Thyroid gland (tissue), 4 donors: Measurements from ENCODE around the gene EXOC1. TPM values are rescaled to one million over a fixed set of nuclear protein-coding genes. Genes with fewer than 3 reads are reported as not detected.

ENCODE experiments used
- DNase-seq, 2 donors: peaks; one replicate each; pipeline ENCODE4 v3.0.0-alpha.2; 2019
- H3K27ac ChIP-seq, 3 donors: fragments of 200-600 bp; sonication (generic); 1 replicate in 2 of 3; 2 replicates in 1 of 3; pipeline ENCODE4 v1.5.1; 2016 to 2019; ENCODE audit warnings: mild to moderate bottlenecking in 1 of 3, moderate library complexity in 1 of 3
- H3K27me3 ChIP-seq: fragments of 200-600 bp; sonication (generic); one replicate; pipeline ENCODE4 v1.5.1; 2019
- H3K36me3 ChIP-seq, 2 donors: fragments of 200-600 bp; sonication (generic); one replicate each; pipeline ENCODE4 v1.5.1; 2016 to 2019
- H3K4me1 ChIP-seq, 2 donors: fragments of 200-600 bp; sonication (generic); one replicate each; pipeline ENCODE4 v1.5.1; 2017 to 2019
- H3K4me3 ChIP-seq, 3 donors: fragments of 200-600 bp; sonication (generic); replicated peaks in 1 of 3; 1 replicate in 2 of 3; 2 replicates in 1 of 3; pipeline ENCODE4 v1.5.1; 2016; ENCODE audit warnings: mild to moderate bottlenecking in 1 of 3
- H3K9me3 ChIP-seq: fragments of 200-600 bp; sonication (generic); one replicate; pipeline ENCODE4 v1.5.1; 2017
- POLR2A ChIP-seq, 2 donors: fragments of 450-650 bp; IDR thresholded peaks; one replicate each; pipeline ENCODE4 v1.6.1; 2017; ENCODE audit warnings: antibody characterized with exemption in 2 of 2, mild to moderate bottlenecking in 2 of 2, moderate library complexity in 1 of 2
- WGBS, 2 donors: methylation state at CpG; one replicate each; pipeline ENCODE4 v1.1.5; 2017; 5-methylcytosine and 5-hydroxymethylcytosine counted together
- intact Hi-C: fragments of 100-400 bp; cut with DNase I; formaldehyde crosslinking; loops from one replicate; pipeline ENCODE4 v1.15.1; 2023
- total RNA-seq, 4 donors: library from RNA; depleted of rRNA; stranded (reverse); fragments of >200 nt; gene quantifications; one replicate each; pipeline ENCODE4 v1.2.3, GENCODE V29; 2016
- TF ChIP-seq, protein P1 (sequence below), 6 experiments: fragments of 200-600 bp in 3 of 6; fragments of 450-650 bp in 3 of 6; sonication (generic) in 3 of 6; IDR thresholded peaks; one replicate each; pipeline ENCODE4 v1.5.1; 2016 to 2019; ENCODE audit warnings: antibody characterized with exemption in 6 of 6, mild to moderate bottlenecking in 2 of 6, inconsistent platforms in 1 of 6, moderate library complexity in 1 of 6

Gene EXOC1
- total RNA-seq, 4 donors from 2014 or later = 32.9 to 38.3 (median 34.5) TPM

DNA sequence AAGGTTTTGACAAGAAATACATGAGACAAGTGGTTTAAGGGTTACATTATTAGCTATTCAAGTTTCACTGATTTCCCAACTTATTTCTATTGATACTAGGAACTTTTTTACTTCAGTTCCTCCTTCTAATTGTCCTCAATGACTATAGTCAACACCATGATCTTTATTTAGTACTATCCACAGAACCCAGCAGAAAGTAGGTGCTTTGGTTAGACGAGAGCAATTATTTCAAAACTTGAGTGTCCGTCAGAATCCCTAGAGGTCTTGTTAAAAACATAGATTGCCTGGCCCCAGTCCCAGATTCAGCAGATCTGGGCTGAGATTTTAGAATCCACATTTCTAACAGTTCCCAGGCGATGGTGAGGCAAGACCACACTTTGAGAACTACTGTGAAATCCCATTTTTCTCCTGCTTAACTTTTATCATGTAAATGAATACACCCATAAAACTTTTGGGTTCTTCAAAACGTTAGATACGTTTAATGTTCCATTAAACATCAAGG, 17.9 kb downstream of the EXOC1 start:
- no peaks in the 10 kb centered on the region for H3K9me3 ChIP-seq
- no peaks in the 10 kb centered on the region for H3K4me1 ChIP-seq
- H3K36me3 ChIP-seq = peaks cover 20 to 26% of the 10 kb centered on the region in 2 donors
- TF ChIP-seq POLR2A (IDR thresholded peaks at IDR 0.05) = no peak
- TF ChIP-seq, protein P1, sequence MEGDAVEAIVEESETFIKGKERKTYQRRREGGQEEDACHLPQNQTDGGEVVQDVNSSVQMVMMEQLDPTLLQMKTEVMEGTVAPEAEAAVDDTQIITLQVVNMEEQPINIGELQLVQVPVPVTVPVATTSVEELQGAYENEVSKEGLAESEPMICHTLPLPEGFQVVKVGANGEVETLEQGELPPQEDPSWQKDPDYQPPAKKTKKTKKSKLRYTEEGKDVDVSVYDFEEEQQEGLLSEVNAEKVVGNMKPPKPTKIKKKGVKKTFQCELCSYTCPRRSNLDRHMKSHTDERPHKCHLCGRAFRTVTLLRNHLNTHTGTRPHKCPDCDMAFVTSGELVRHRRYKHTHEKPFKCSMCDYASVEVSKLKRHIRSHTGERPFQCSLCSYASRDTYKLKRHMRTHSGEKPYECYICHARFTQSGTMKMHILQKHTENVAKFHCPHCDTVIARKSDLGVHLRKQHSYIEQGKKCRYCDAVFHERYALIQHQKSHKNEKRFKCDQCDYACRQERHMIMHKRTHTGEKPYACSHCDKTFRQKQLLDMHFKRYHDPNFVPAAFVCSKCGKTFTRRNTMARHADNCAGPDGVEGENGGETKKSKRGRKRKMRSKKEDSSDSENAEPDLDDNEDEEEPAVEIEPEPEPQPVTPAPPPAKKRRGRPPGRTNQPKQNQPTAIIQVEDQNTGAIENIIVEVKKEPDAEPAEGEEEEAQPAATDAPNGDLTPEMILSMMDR (IDR thresholded peaks at IDR 0.05) = no peak
- H3K4me3 ChIP-seq = no peak overlapping the region
- 76 to 82% methylated on average over 5 of the region's 5 CpGs for WGBS, 2 donors
- H3K27me3 ChIP-seq = no peaks in the 10 kb centered on the region
- DNase-seq = no peak
- intact Hi-C loops = no loop called here
- H3K27ac ChIP-seq = no peak overlapping the region

DNA sequence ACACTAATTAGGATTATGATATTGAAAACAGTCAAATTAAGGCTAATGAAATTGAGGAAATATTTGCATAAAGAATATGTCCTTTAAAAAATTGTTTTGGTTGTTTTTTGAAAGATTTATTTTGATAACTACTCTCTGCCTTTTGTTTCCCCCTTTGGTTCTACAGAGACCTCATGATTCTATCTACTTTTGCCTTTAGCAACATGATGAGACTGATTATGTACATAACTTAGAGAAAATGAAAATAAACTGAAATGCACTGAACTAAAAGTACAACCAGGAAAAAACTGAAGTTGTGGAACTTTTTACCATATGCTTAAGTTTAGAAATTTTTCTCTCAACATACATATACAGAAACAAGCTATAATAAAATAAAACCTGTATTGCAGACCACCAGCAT, 21.4 kb downstream of the EXOC1 start:
- Histone ChIP-seq H3K27ac (no peak overlapping the region), H3K27me3 (no peaks in the 10 kb centered on the region), H3K4me1 (no peaks in the 10 kb centered on the region), H3K9me3 (no peaks in the 10 kb centered on the region), H3K4me3 (no peak overlapping the region), H3K36me3 (peaks cover 24 to 25% of the 10 kb centered on the region in 2 donors)
- TF ChIP-seq POLR2A (IDR thresholded peaks at IDR 0.05) = no peak
- TF ChIP-seq, protein P1 (IDR thresholded peaks at IDR 0.05) = no peak
- intact Hi-C loops = no loop called here
- no peak for DNase-seq

DNA sequence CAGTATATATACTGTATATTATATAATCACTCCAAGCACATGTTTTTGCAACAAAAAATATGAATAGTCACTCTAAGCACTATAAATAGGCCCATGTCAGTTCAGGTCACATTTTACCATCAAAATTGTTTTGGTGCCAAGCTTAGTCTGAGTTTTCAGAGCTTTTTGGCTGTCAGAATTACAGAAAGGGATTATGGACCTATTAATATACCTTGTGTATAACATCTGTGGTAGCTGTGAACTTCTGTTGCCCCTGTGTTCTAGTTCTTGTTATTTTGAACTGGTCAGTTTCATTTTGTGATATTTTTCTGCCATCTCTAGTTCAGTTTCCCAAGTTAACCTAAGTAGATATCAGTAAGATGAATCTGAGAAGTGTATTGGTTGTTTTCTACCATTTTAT, 22.9 kb downstream of the EXOC1 start:
- TF ChIP-seq POLR2A (IDR thresholded peaks at IDR 0.05) = no peak
- TF ChIP-seq, protein P1 (IDR thresholded peaks at IDR 0.05) = no peak
- intact Hi-C loops = no loop called here
- H3K4me3 ChIP-seq = no peak overlapping the region
- DNase-seq = no peak
- no peaks in the 10 kb centered on the region for H3K4me1 ChIP-seq
- no peak overlapping the region for H3K27ac ChIP-seq
- peaks cover 22 to 28% of the 10 kb centered on the region in 2 donors for H3K36me3 ChIP-seq
- no peaks in the 10 kb centered on the region for H3K27me3 ChIP-seq
- H3K9me3 ChIP-seq = no peaks in the 10 kb centered on the region

DNA sequence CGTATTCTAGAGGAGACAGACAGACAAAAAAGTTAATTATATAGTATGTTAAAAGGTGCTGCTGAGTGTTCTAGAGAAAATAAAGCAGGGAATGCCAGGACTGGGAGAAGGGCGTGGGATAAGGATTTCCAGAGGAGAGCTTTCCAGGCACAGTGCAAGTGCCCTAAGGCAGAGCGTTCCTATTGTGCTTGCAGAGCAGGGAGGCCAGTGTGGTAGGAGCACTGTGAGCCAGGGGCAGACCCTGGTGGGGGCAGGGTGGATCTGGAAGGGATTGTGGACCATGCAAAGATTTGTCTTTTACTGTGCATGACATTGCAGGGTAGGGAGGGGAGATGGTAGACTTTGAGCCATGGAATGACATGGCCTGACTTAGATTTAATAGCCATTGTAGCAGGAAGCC, 25.8 kb downstream of the EXOC1 start:
- intact Hi-C loops = no loop called here
- no peak for DNase-seq
- Histone ChIP-seq H3K9me3 (no peaks in the 10 kb centered on the region), H3K4me3 (no peak overlapping the region), H3K36me3 (peaks cover 24 to 39% of the 10 kb centered on the region in 2 donors), H3K27ac (no peak overlapping the region), H3K4me1 (no peaks in the 10 kb centered on the region), H3K27me3 (no peaks in the 10 kb centered on the region)
- WGBS, 2 donors = 87 to 98% methylated on average over 3 of the region's 3 CpGs
- TF ChIP-seq POLR2A (IDR thresholded peaks at IDR 0.05) = no peak
- TF ChIP-seq, protein P1 (IDR thresholded peaks at IDR 0.05) = no peak

DNA sequence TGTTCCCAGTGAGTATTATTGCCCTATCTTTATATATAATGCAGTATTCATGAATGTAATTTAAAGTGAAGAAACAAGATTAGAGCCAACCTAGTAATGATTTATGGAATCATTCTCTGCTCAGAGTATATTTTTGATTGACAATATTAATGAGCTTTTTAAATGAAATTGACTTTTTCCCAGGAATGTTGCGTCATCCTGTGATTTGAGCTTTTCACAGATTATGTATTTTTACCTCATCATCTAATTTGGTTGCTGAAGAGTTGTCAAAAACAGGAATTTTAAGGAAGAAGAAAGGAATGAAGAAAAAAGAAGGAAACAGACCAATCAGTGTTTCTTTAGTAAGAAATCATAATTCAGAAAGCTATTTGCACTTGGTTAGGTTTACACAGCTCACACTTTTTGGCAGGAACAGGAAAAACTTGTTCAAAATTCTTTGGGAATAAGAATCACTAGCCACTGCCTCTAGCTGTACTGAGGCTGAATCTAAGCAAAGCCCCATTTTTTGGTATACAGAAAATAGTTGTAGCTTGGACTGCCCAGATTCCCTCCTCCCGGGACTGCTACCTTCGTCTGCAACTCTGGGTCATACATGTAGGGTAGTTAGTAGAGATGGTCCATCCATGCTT, 27.3 kb downstream of the EXOC1 start:
- no peak overlapping the region for H3K27ac ChIP-seq
- H3K4me3 ChIP-seq = no peak overlapping the region
- H3K4me1 ChIP-seq = no peaks in the 10 kb centered on the region
- no peaks in the 10 kb centered on the region for H3K27me3 ChIP-seq
- 99% methylated on average over 3 of the region's 3 CpGs for WGBS, 2 donors
- H3K36me3 ChIP-seq = peaks cover 24 to 39% of the 10 kb centered on the region in 2 donors
- DNase-seq = no peak
- no peak for TF ChIP-seq POLR2A (IDR thresholded peaks at IDR 0.05)
- TF ChIP-seq, protein P1 (IDR thresholded peaks at IDR 0.05) = no peak
- intact Hi-C loops = no loop called here
- no peaks in the 10 kb centered on the region for H3K9me3 ChIP-seq
